HG03520 (cell line): ENCODE measurements around the gene ME2.
"Not testable (repeated sequence)": the region's sequence is repeated elsewhere in the genome, so short reads cannot be mapped to it uniquely, and the experiment has no call there.

Experiments
- ATAC-seq: cut with Tn5 transposase; IDR thresholded peaks from one replicate; pipeline ENCODE4 v1.9.1; 2021; ENCODE audit warnings: mild to moderate bottlenecking, moderate library complexity; ENCODE audit not compliant: unreplicated experiment

The ME2 gene

GRCh38 chr18:50969448-50969847, 90.5 kb downstream of the ME2 start:
- ATAC-seq, result no peak

GRCh38 chr18:50970006-50970405, 91.1 kb downstream of the ME2 start:
- ATAC-seq, result no peak

GRCh38 chr18:50972404-50972803, 93.5 kb downstream of the ME2 start:
- ATAC-seq, result not testable (repeated sequence)

- ATAC-seq, result no peak
Observed at GRCh38 chr18:50973367-50974126, 94.6 kb downstream of the ME2 start.

- no peak for ATAC-seq
Observed at GRCh38 chr18:50977037-50977760, 98.3 kb downstream of the ME2 start.

- no peak for ATAC-seq
Observed at GRCh38 chr18:50981381-50981780, 102.5 kb downstream of the ME2 start.

- no peak for ATAC-seq
Observed at GRCh38 chr18:50982086-50982801, 103.3 kb downstream of the ME2 start.

GRCh38 chr18:50982802-50983179, 103.9 kb downstream of the ME2 start:
- ATAC-seq, result no peak

- no peak for ATAC-seq
Observed at GRCh38 chr18:50986360-50987087, 107.6 kb downstream of the ME2 start.

- no peak for ATAC-seq
Observed at GRCh38 chr18:50987261-50987660, 108.3 kb downstream of the ME2 start.

GRCh38 chr18:50989711-50990110, 110.8 kb downstream of the ME2 start:
- no peak for ATAC-seq

GRCh38 chr18:50992351-50992762, 113.4 kb downstream of the ME2 start:
- ATAC-seq, result no peak

- no peak for ATAC-seq
Observed at GRCh38 chr18:50994031-50994430, 115.1 kb downstream of the ME2 start.

GRCh38 chr18:51003174-51003573, 124.3 kb downstream of the ME2 start:
- not testable (repeated sequence) for ATAC-seq
